D721Med (cell line): ENCODE measurements around the gene CHCHD6.

Source experiments
- DNase-seq: peaks from one replicate; pipeline ENCODE4 v3.0.0; 2011; ENCODE audit warnings: low spot score; ENCODE audit not compliant: insufficient read length
- FAIRE-seq: peaks from 2 replicates; lab custom pipeline; 2011; peaks lifted over from hg19 to GRCh38; lab: Jason Lieb, UNC
- TF ChIP-seq, protein P1 (sequence below): IDR thresholded peaks from 2 replicates; pipeline ENCODE4 v1.5.1; 2012; ENCODE audit warnings: mild to moderate bottlenecking, control low read depth; ENCODE audit not compliant: insufficient read depth; ENCODE audit errors: missing control alignments

CHCHD6 gene

DNA sequence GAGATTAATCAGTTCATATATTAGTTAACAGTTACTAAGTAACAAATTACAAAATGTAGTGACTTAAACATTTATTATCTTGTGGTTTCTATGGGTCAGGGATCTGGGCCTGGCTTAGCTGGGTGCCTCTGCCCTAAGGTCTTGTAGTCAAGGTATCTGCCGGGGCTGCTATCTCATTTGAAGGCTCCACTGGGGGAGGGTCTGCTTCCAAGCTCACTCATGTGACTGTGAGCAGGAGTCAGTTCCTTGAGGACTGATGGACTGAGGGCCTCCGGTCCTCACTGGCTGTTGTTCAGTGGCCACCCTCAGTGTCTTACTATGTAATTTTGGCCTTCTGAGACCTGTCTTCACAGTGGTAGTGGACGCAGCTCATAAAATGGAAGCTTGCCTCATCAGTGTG is 143.0 kb downstream of the CHCHD6 start:
- FAIRE-seq (no peak), DNase-seq (no peak)
- TF ChIP-seq, protein P1, sequence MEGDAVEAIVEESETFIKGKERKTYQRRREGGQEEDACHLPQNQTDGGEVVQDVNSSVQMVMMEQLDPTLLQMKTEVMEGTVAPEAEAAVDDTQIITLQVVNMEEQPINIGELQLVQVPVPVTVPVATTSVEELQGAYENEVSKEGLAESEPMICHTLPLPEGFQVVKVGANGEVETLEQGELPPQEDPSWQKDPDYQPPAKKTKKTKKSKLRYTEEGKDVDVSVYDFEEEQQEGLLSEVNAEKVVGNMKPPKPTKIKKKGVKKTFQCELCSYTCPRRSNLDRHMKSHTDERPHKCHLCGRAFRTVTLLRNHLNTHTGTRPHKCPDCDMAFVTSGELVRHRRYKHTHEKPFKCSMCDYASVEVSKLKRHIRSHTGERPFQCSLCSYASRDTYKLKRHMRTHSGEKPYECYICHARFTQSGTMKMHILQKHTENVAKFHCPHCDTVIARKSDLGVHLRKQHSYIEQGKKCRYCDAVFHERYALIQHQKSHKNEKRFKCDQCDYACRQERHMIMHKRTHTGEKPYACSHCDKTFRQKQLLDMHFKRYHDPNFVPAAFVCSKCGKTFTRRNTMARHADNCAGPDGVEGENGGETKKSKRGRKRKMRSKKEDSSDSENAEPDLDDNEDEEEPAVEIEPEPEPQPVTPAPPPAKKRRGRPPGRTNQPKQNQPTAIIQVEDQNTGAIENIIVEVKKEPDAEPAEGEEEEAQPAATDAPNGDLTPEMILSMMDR, result no peak

DNA sequence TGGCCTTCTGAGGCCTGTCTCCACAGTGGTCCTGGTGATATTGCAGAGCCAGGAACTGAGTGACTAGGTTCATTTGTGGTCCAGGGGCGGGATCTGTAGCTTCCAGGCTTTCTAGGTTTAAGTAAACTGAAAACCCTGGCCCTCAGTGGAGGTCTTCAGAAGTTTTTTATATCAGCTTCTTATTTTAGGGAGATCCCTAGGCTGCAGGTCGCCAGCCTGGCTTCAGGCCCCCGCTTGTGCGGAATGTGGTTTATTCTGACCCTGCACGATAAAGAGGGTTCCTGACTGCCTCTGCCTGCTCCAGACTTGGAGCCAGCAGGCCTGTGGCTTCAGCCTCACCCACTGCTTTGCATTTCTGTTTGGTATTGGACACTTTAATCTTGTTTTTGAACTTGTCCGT is 145.0 kb downstream of the CHCHD6 start:
- DNase-seq (no peak), FAIRE-seq (no peak)
- TF ChIP-seq, protein P1, result no peak

DNA sequence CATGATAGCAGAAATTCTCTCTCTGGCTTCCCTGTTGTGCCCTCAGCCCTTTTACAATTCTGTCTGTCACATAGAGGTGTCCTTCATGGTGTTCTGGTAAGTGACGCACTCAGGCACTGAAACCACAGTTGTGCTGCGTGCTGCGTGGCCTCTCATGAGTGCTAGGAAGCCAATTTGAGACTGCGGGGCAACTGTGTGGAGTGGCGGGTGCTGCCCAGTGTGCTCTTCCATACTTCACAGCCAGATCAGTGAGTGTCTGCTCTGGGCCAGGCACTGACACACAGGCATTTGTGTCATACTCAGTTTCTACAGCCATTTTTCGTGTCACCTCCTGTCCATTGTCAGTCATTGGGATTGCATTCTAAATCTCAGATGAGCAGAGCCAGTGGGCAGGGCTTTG is 145.7 kb downstream of the CHCHD6 start:
- FAIRE-seq (no peak), DNase-seq (no peak)
- TF ChIP-seq, protein P1, result no peak

DNA sequence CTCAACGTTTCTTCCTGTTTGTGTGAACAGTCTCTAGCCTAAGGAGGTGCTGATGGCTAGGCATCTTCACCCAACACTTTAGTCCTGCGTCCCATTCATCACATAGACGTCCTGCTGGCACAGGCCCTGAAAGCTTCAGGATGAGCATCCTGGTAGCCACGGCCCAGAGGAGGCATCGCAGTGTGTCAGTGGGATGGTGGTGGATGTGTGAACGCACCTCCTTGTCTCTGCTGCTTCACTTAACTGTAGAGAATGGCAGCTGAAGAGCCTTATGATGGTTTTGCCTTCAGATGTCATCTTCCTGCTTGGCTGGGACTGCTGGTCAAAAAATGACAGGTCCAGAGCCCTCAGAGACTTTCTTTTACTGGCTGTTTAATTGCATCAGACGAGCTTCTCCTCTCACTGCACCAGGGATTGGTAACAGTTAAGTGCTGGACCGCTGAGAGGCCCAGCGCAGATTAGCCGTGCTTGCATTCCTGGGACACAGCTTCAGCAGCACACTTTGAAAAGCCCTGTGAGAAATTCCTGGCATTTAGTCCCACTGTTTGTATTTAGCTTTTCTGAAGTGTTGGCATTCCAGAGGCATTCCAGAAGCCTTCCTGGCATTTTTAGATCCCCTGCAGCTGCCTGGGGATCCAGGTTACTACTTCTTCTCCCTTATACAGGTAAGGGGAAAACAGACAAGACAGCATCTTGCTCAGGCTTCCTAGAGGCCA is 146.5 kb downstream of the CHCHD6 start:
- TF ChIP-seq, protein P1, result no peak
- DNase-seq (no peak), FAIRE-seq (no peak)

DNA sequence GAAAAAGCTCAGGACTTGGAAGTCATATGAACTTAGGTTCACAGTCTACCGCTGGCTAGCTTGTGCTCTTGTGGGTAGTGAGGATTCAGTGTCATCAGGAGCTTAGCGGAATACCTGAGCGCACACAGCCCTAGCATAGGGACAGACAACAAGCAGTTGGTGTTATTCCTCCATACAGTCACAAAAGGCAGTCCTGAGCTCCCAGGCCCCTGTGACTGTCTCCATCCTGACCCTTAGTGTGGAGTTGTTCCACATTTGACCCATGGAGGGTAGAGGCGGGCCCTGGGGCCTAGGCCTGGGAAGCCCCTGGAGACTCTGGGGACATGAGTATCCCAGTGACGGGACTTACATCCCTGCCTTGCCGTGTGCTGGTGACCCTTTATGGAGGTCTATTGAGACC is 147.3 kb downstream of the CHCHD6 start:
- TF ChIP-seq, protein P1, result no peak
- DNase-seq (no peak), FAIRE-seq (no peak)

DNA sequence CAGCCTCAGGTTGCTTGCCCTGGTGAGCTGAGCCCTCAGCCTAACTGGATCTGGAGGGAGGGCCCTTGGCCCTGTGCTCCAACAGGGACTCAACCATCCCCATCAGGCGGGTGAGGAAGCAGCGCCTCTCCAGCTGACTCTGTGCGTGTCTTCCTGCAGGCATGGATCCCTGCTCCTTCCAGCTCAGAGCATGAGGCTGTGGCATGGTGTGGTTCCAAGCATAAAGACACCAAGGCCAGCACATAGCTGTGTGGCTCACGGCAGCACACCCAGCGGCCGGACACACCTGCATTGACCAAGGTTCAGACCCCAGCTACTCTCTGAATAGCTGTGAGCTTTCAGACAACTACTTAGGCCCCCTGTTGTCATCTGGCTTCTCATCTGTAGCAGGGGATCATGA is 147.9 kb downstream of the CHCHD6 start:
- FAIRE-seq (no peak), DNase-seq (no peak)
- TF ChIP-seq, protein P1, result no peak

DNA sequence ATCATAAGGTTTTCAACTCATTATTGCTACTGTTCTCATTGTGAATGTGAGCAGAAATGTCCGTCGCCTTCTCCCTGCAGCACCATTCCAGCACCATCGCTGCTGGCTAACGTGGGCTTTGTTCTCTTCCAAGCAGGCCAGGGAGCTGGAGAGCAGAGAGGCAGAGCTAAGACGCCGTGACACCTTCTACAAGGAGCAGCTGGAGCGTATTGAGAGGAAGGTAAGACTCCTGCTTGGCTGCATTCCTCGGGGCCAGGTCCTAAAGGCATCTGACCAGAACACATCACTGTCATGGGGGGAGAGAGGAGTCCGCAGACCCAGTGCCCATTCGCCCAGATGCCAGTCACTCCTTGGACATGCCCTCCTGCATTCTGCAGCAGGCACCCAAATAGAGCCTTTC is 148.5 kb downstream of the CHCHD6 start:
- DNase-seq (no peak), FAIRE-seq (no peak)
- TF ChIP-seq, protein P1, result no peak
